K562 (cell line): ENCODE results near the gene AUNIP. TPM values are rescaled to one million over a fixed set of nuclear protein-coding genes. Genes with fewer than 3 reads are reported as not detected.

ENCODE experiments used
- ATAC-seq: fragments of 200-7000 bp; cut with Tn5 transposase; 3 replicates; pipeline ENCODE4 v1.9.1; 2020; ENCODE audit warnings: moderate library complexity
- BruUV-seq: library from RNA; stranded (reverse); fragments of 400-500 nt; replicated peaks from 2 replicates; lab custom pipeline; 2021; lab: Mats Ljungman, UMichigan
- CTCF ChIA-PET: fragments of 300-600 bp; formaldehyde crosslinking; extraction: SDS; loops from one replicate; lab custom pipeline; 2021; ENCODE audit warnings: low intra/inter-chr PET ratio; lab: Yijun Ruan, JAX
- POLR2A ChIA-PET: fragments of 300-600, 350-650 bp; sonication (Branson Sonifier 250); formaldehyde crosslinking; extraction: SDS; loops from one replicate; lab custom pipeline; 2021; ENCODE audit warnings: antibody characterized with exemption, inconsistent platforms; lab: Yijun Ruan, JAX
- DNase-seq, 4 experiments: peaks; one replicate each; pipeline versions ENCODE4 v3.0.0 to v3.0.0-alpha.2; 2011 to 2018; ENCODE audit warnings: low spot score in 3 of 4, mixed read lengths in 3 of 4; ENCODE audit errors: extremely low read depth in 1 of 4
- FAIRE-seq: peaks from 2 replicates; lab custom pipeline; 2011; peaks lifted over from hg19 to GRCh38; lab: Jason Lieb, UNC
- H2AFZ ChIP-seq: 2 replicates; pipeline ENCODE4 v1.6.0; 2011; ENCODE audit warnings: low read depth, low read length, control low read depth, inconsistent platforms
- H3K27ac ChIP-seq: fragments of 200-600 bp; 3 replicates; pipeline ENCODE4 v1.8.0; 2011; ENCODE audit warnings: low read depth, mild to moderate bottlenecking, control low read depth, inconsistent platforms, low read length, moderate library complexity, mixed read lengths; ENCODE audit errors: extremely low read depth
- H3K27me3 ChIP-seq, 2 experiments: fragments of 300-600 bp in 1 of 2; 2 replicates in 1 of 2; 3 replicates in 1 of 2; pipeline versions ENCODE4 v1.6.0 to v1.8.0; 2011; ENCODE audit warnings: inconsistent platforms in 2 of 2, low read length in 2 of 2, mild to moderate bottlenecking in 1 of 2, mixed read lengths in 1 of 2, moderate library complexity in 1 of 2; ENCODE audit not compliant: control insufficient read depth in 2 of 2, insufficient read depth in 2 of 2
- H3K36me3 ChIP-seq: fragments of 300-600 bp; 3 replicates; pipeline ENCODE4 v1.8.0; 2011; ENCODE audit warnings: mild to moderate bottlenecking, low read length, inconsistent platforms; ENCODE audit not compliant: control insufficient read depth, insufficient read depth
- H3K4me1 ChIP-seq, 2 experiments: fragments of 200-600 bp in 1 of 2; replicated peaks in 1 of 2; 2 replicates in 1 of 2; 3 replicates in 1 of 2; pipeline versions ENCODE4 v1.5.1 to v1.8.0; 2011; ENCODE audit warnings: inconsistent platforms in 2 of 2, low read length in 2 of 2, mild to moderate bottlenecking in 1 of 2, mixed read lengths in 1 of 2, moderate library complexity in 1 of 2; ENCODE audit not compliant: control insufficient read depth in 2 of 2, insufficient read depth in 2 of 2
- H3K4me2 ChIP-seq: 2 replicates; pipeline ENCODE4 v1.6.1; 2011; ENCODE audit warnings: low read length, control low read depth, inconsistent platforms, mixed read lengths; ENCODE audit not compliant: insufficient read depth
- H3K4me3 ChIP-seq: fragments of 200-600 bp; sonication (generic), shearing (Covaris generic); 2 replicates; pipeline ENCODE4 v1.5.1; 2016; ENCODE audit warnings: control low read depth, inconsistent platforms
- H3K79me2 ChIP-seq: fragments of 200-600 bp; 3 replicates; pipeline ENCODE4 v1.8.0; 2011; ENCODE audit warnings: low read length, inconsistent platforms; ENCODE audit not compliant: control insufficient read depth, insufficient read depth
- H3K9ac ChIP-seq, 2 experiments: 2 replicates each; pipeline versions ENCODE4 v1.6.0 to v1.6.1; 2011; ENCODE audit warnings: low read depth in 2 of 2, low read length in 2 of 2, control low read depth in 1 of 2, inconsistent platforms in 1 of 2, mild to moderate bottlenecking in 1 of 2, mixed read lengths in 1 of 2; ENCODE audit not compliant: insufficient read depth in 1 of 2
- H3K9me1 ChIP-seq: one replicate; pipeline ENCODE4 v1.6.0; 2011; ENCODE audit warnings: inconsistent platforms, mild to moderate bottlenecking, low read length, moderate library complexity; ENCODE audit not compliant: control insufficient read depth, insufficient read depth
- H3K9me3 ChIP-seq: replicated peaks from 2 replicates; pipeline ENCODE4 v1.5.1; 2011; ENCODE audit warnings: low read depth, low read length, inconsistent platforms; ENCODE audit not compliant: control insufficient read depth, insufficient read depth
- H4K20me1 ChIP-seq: replicated peaks from 2 replicates; pipeline ENCODE4 v1.6.1; 2011; ENCODE audit warnings: low read length, inconsistent platforms, mixed read lengths; ENCODE audit not compliant: control insufficient read depth, insufficient read depth
- KDM1A ChIP-seq, 2 experiments: fragments of 450-650 bp; IDR thresholded peaks; 2 replicates each; pipeline ENCODE4 v1.6.1; 2016; ENCODE audit warnings: mild to moderate bottlenecking in 2 of 2
- NFRKB ChIP-seq: fragments of 450-650 bp; IDR thresholded peaks from 2 replicates; pipeline ENCODE4 v1.6.1; 2016; ENCODE audit warnings: low read depth
- ZFX ChIP-seq: sonication (generic); formaldehyde crosslinking; IDR thresholded peaks from 2 replicates; pipeline ENCODE4 v1.8.0; 2022; ENCODE audit warnings: mild to moderate bottlenecking, missing genetic modification reagents, moderate library complexity
- ZNF121 ChIP-seq: sonication (generic); formaldehyde crosslinking; conservative IDR thresholded peaks from 2 replicates; pipeline ENCODE4 v1.8.0; 2022; ENCODE audit warnings: missing genetic modification reagents
- ZNF408 ChIP-seq: fragments of 250-450 bp; sonication (Bioruptor Pico); IDR thresholded peaks from 2 replicates; pipeline ENCODE4 v1.4.0; 2020; ENCODE audit warnings: low read depth, mild to moderate bottlenecking, moderate library complexity
- WGBS: fragments of 100-300 bp; shearing (Covaris generic); methylation state at CpG from one replicate; pipeline ENCODE4 v1.1.6; 2016; ENCODE audit warnings: low coverage, mixed read lengths; ENCODE audit not compliant: insufficient coverage; ENCODE audit errors: missing lambda C conversion rate; 5-methylcytosine and 5-hydroxymethylcytosine counted together
- in situ Hi-C: fragments of 300-500 bp; cut with MboI; formaldehyde crosslinking; loops from 4 replicates; pipeline ENCODE4 v1.15.0; 2018; ENCODE audit warnings: inconsistent platforms, mixed read lengths
- intact Hi-C: fragments of 100-400 bp; cut with micrococcal nuclease; formaldehyde crosslinking; loops from 2 replicates; pipeline ENCODE4 v1.14.2; 2022
- polyA plus RNA-seq, 8 experiments: library from polyadenylated mRNA; depleted of rRNA in 4 of 8; stranded (reverse) in 5 of 8; unstranded in 3 of 8; fragments of >200 nt; fragmentation: Nextera tagmentation in 2 of 8; fragmentation: Illumina TruSeq in 1 of 8; extraction: Ambion mirVana in 2 of 8; extraction: Trizol in 1 of 8; gene quantifications; 2 replicates each; pipeline versions ENCODE4 v1.2.1 to v1.2.3, GENCODE V29; 2011 to 2014; ENCODE audit warnings: inconsistent platforms in 1 of 8, missing spikeins in 1 of 8
- total RNA-seq, 7 experiments: library from RNA; depleted of rRNA in 6 of 7; stranded (reverse); fragments of >200 nt in 6 of 7; fragmentation: Illumina TruSeq in 2 of 7; extraction: Trizol in 2 of 7; gene quantifications; 2 replicates each; pipeline versions ENCODE4 v1.2.1 to v1.2.3, GENCODE V29; 2011 to 2021; ENCODE audit warnings: low replicate concordance in 1 of 7

AUNIP gene
- total and polyA plus RNA-seq, 9 of the 15 experiments (the other 6 are each of a cell fraction or from before 2014, with no cell fraction given): 12.1 to 53.8 (median 47.1) TPM

GRCh38 chr1:25866288-25866687 is 7.0 kb upstream of the AUNIP start:
- in situ Hi-C loops: no loop called here
- POLR2A ChIA-PET: no interaction called here

GRCh38 chr1:25864434-25864833 is 5.2 kb upstream of the AUNIP start:
- ATAC-seq: no peak
- no peaks in the 10 kb centered on the region for H4K20me1 ChIP-seq
- in situ Hi-C loops (no loop called here), intact Hi-C loops (loop anchor here (5.0 kb wide), 1 partner anchor 368 kb away; the partner anchor contains the start of gene CEP85)
- H2AFZ ChIP-seq: no peak overlapping the region
- H3K9ac ChIP-seq: peak overlapping the region in 1 of 2 experiments; percentile 10; a peak in 1 of 4 replicates
- H3K9me1 ChIP-seq: no peaks in the 10 kb centered on the region
- ChIA-PET CTCF (no interaction called here), POLR2A (interaction anchor here (0.6 to 1.6 kb wide), 5 partner anchors 16 to 55 kb away, joined by 3 to 4 read pairs (median 3); no protein-coding TSS in a partner anchor)
- no peaks in the 10 kb centered on the region for H3K9me3 ChIP-seq
- no peaks in the 10 kb centered on the region for H3K27me3 ChIP-seq
- no peak for DNase-seq
- BruUV-seq: no TSS peak
- peaks cover 21 to 42% of the 10 kb centered on the region in 2 experiments for H3K4me1 ChIP-seq
- H3K36me3 ChIP-seq: peaks cover 11% of the 10 kb centered on the region; the same call in 1 of the 3 replicates
- peaks cover 14% of the 10 kb centered on the region for H3K79me2 ChIP-seq
- H3K27ac ChIP-seq: no peak overlapping the region
- WGBS: 85% methylated on average over 3 of the region's 3 CpGs
- FAIRE-seq: no peak
- H3K4me2 ChIP-seq: no peak overlapping the region
- TF ChIP-seq ZNF121 (CRISPR knock-in tag) (peak; percentile 69; the same call in 1 of the 2 replicates), NFRKB (no peak)
- no peak overlapping the region for H3K4me3 ChIP-seq

More at GRCh38 chr1:25866288-25866687, 7.0 kb upstream of the AUNIP start:
- Histone ChIP-seq H3K4me1 (peaks cover 23 to 41% of the 10 kb centered on the region in 2 experiments), H3K9me1 (no peaks in the 10 kb centered on the region), H3K79me2 (no peaks in the 10 kb centered on the region), H3K27ac (no peak overlapping the region), H2AFZ (no peak overlapping the region), H3K9ac (no peak overlapping the region), H3K9me3 (no peaks in the 10 kb centered on the region), H3K4me2 (no peak overlapping the region), H3K4me3 (no peak overlapping the region), H3K36me3 (peaks cover 11% of the 10 kb centered on the region; the same call in 1 of the 3 replicates), H4K20me1 (no peaks in the 10 kb centered on the region), H3K27me3 (no peaks in the 10 kb centered on the region)
- no TSS peak for BruUV-seq
- ATAC-seq (no peak), DNase-seq (peak in 1 of 4 experiments; percentile 3), FAIRE-seq (no peak)
- CTCF ChIA-PET: no interaction called here
- intact Hi-C loops: no loop called here
- TF ChIP-seq KDM1A (IDR thresholded peaks at IDR 0.05) (peak in 1 of 2 experiments; percentile 18; a peak in 1 of 4 replicates), ZFX (CRISPR knock-in tag) (0 out of 2 replicates have a peak, but pooled peaks have one; percentile 23), ZNF408 (CRISPR knock-in tag) (no peak)
- WGBS: 10% methylated on average over 1 of the region's 1 CpG
